ENCODE results near the gene TMEM161A. TPM values are rescaled to one million over a fixed set of nuclear protein-coding genes. Genes with fewer than 3 reads are reported as not detected.

TMEM161A gene
- total RNA-seq, 6 experiments from 2014 or later = 20.5 to 27.9 (median 25.4) TPM

DNA sequence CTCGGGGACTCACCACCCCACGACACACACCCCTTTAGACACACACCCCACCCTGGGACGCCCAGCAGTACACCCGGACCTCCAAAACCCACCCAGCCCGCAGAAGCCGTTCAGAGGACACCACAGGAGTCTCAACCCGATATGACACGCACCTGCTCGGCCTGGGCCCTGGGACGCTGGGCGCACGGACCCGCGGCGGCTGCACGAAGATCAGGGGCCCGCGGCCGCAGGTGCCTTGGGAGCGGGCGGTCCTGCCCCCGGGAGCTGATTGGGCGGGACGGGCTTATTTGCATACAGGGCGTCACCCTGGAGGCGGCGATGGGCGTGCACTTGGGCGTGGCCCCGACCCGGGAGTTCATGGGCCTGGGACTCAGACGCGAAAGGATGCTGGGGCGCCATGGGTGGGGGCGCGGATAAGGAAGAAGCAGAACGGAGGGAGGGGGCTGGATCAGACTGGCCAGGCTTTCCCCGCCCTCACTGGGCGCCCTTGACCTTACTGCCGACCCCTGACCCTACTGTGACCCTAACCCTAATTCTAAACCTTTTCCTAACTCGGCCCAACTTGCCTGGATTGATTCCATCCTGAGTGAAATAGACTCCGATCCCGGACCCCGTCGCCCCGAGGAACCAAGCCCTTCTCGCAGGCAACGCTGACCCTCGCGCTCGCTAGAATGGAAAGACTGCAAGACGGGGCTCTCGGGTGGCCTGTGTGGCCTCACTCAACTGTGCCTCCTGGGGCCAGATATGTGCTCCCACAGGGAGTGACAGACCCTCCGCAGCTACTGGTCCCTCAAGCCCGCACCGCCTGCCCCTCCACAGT is 32.0 kb upstream of the TMEM161A start, which contains the start of gene MEF2B:
Gene MEF2B, minus strand, starts transcription at position 211 of the 820 bp plus-strand sequence. CDS start 19,528 bp downstream, outside the sequence.
- TF ChIP-seq, protein P1, sequence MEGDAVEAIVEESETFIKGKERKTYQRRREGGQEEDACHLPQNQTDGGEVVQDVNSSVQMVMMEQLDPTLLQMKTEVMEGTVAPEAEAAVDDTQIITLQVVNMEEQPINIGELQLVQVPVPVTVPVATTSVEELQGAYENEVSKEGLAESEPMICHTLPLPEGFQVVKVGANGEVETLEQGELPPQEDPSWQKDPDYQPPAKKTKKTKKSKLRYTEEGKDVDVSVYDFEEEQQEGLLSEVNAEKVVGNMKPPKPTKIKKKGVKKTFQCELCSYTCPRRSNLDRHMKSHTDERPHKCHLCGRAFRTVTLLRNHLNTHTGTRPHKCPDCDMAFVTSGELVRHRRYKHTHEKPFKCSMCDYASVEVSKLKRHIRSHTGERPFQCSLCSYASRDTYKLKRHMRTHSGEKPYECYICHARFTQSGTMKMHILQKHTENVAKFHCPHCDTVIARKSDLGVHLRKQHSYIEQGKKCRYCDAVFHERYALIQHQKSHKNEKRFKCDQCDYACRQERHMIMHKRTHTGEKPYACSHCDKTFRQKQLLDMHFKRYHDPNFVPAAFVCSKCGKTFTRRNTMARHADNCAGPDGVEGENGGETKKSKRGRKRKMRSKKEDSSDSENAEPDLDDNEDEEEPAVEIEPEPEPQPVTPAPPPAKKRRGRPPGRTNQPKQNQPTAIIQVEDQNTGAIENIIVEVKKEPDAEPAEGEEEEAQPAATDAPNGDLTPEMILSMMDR (IDR thresholded peaks at IDR 0.05) = no peak
- H3K9me3 Mint-ChIP-seq = no peaks in the 10 kb centered on the region
- no peak for DNase-seq
- no peak within 1 kb of the TSS for H3K27ac Mint-ChIP-seq
- H3K4me1 Mint-ChIP-seq (ENCODE audit: low read depth) = no peaks in the 10 kb centered on the region
- no peak within 1 kb of the TSS for H3K4me3 Mint-ChIP-seq
- no peaks in the 10 kb centered on the region; the same call in 1 of the 2 replicates for H3K27me3 Mint-ChIP-seq (ENCODE audit: insufficient read depth)
- H3K36me3 Mint-ChIP-seq (ENCODE audit: low read depth) = no peaks in the 10 kb centered on the region

DNA sequence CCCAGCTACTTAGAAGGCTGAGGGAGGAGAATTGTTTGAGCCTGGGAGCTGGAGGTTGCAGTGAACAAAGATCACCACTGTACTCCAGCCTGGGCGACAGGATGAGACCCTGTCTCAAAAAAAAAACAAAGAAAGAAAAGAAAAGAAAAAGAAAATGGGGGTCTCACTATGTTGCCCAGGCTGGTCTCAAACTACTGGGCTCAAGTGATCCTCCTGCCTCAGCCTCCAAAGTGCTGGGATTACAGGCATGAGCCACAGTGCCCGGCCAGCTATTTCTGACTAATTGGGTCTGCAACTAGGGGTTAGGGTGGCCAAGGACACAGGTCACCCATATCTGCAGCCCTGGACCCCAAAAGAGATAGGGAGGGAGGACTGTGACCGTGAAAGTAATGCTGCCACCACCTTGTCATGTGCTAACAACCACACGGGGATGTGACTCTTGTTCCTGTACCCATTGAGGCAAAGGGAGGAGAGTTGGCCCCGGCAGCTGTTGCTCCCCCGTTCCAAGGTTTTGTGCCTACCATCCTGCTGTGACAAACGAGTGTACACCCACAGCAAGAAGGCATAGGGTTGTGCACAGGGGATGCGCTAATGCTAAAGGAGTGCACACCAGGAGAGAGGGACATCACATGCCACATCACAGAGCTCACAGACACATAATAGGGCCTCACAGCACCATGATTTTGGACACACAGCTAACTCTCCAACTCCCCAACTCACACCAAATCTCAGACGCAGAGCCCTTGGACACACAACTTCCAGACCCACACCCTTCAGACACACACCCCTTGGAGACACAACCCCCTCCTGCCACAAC is 31.2 kb upstream of the TMEM161A start:
- Mint-ChIP-seq H3K9me3 (no peaks in the 10 kb centered on the region), H3K36me3 (ENCODE audit: low read depth) (no peaks in the 10 kb centered on the region), H3K4me3 (no peak overlapping the region), H3K4me1 (ENCODE audit: low read depth) (no peaks in the 10 kb centered on the region), H3K27ac (no peak overlapping the region), H3K27me3 (ENCODE audit: insufficient read depth) (no peaks in the 10 kb centered on the region; the same call in 1 of the 2 replicates)
- TF ChIP-seq, protein P1 (IDR thresholded peaks at IDR 0.05) = no peak
- DNase-seq = no peak

DNA sequence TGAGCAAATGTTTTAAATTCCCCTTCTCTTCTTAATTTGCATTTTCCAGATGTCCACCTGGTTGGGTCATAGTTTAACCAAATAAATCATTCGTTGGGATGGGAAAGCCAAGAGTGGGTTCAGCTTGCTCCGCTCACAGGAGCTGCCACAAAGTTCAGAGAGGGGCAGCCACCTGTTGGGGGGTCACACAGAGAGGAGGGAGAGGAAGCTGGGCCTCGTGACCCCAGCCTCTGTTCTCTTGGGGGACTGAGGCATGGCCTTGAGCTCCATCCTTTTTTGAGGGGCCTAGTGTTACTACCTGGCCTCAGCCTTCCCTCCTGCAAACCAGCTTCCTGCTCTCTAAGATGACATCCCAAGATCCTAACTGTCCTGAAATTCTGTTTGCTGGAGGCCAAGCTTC is 29.3 kb upstream of the TMEM161A start:
- no peaks in the 10 kb centered on the region for H3K9me3 Mint-ChIP-seq
- TF ChIP-seq, protein P1 (IDR thresholded peaks at IDR 0.05) = no peak
- H3K36me3 Mint-ChIP-seq (ENCODE audit: low read depth) = no peaks in the 10 kb centered on the region
- no peaks in the 10 kb centered on the region; the same call in 1 of the 2 replicates for H3K27me3 Mint-ChIP-seq (ENCODE audit: insufficient read depth)
- no peak for DNase-seq
- H3K4me1 Mint-ChIP-seq (ENCODE audit: low read depth) = no peaks in the 10 kb centered on the region
- H3K4me3 Mint-ChIP-seq = no peak overlapping the region
- H3K27ac Mint-ChIP-seq = no peak overlapping the region

GRCh38 chr19:19165396-19165795 is 27.1 kb upstream of the TMEM161A start:
- H3K4me3 Mint-ChIP-seq = no peak overlapping the region
- H3K9me3 Mint-ChIP-seq = no peaks in the 10 kb centered on the region
- no peak for DNase-seq
- no peak overlapping the region for H3K27ac Mint-ChIP-seq
- no peaks in the 10 kb centered on the region for H3K4me1 Mint-ChIP-seq (ENCODE audit: low read depth)
- no peaks in the 10 kb centered on the region for H3K36me3 Mint-ChIP-seq (ENCODE audit: low read depth)
- no peaks in the 10 kb centered on the region; the same call in 1 of the 2 replicates for H3K27me3 Mint-ChIP-seq (ENCODE audit: insufficient read depth)
- TF ChIP-seq, protein P1 (IDR thresholded peaks at IDR 0.05) = no peak

DNA sequence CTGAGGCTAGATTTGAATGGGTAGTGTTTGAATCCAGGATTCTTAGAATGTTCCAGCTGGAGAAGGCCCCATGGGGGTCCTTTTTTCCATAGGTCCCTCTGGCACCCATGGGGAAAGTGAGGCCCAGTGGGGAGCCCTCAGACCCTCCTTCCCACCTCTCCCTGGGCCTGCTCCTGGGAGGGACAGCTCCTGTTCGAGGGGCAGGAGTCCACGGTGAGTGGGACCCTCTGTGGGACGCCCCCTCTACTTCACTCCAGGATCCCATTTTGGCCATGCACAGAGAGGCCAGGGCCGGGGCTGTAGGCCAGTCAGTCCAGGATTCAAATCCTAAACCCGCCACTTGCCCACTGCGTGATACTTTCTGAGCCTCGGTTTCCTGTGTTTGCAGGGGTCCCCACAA is 24.2 kb upstream of the TMEM161A start:
- Mint-ChIP-seq H3K27ac (no peak overlapping the region), H3K36me3 (ENCODE audit: low read depth) (no peaks in the 10 kb centered on the region), H3K9me3 (no peaks in the 10 kb centered on the region), H3K27me3 (ENCODE audit: insufficient read depth) (no peaks in the 10 kb centered on the region), H3K4me3 (no peak overlapping the region), H3K4me1 (ENCODE audit: low read depth) (no peaks in the 10 kb centered on the region)
- DNase-seq = no peak
- TF ChIP-seq, protein P1 (IDR thresholded peaks at IDR 0.05) = no peak

Data from HFFc6 (cell line).